ENCODE results near the gene RNU7-1. TPM values are rescaled to one million over a fixed set of nuclear protein-coding genes. Genes with fewer than 3 reads are reported as not detected.

The RNU7-1 gene
- total RNA-seq, 6 experiments from 2014 or later: not detected

DNA sequence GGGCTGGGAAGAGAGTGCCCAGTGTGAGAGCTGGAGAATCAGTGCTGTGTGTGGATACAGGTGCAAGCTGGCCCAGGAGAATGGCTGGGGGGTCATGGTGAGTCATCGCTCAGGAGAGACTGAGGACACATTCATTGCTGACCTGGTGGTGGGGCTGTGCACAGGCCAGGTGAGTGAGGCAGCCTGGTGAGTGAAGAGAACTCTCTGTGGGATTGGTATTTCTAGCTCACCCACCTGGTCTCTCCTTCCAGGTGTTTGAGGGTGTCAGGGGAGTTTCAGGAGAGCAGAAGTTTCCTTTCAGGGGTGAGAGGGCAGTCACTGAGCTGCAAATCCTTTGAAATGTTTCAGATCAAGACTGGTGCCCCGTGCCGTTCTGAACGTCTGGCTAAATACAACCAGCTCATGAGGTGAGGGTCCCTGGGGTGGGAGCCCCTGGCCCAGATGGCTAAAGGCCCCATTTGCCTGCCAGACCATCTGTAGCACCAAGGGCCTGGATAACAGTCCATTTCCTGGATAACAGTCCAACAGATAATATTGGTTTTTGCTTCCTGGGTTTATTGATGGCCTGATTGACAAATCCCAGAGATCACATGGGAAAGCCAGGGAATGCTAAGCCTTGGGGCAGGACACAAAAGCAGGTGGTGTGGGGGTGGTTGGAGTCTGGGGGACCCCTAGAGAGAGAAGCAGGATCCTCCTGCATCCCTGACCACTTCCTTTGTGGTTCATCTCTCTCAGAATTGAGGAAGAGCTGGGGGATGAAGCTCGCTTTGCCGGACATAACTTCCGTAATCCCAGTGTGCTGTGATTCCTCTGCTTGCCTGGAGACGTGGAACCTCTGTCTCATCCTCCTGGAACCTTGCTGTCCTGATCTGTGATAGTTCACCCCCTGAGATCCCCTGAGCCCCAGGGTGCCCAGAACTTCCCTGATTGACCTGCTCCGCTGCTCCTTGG, 21.3 kb upstream of the RNU7-1 start:
- Histone ChIP-seq H3K4me3 (no peak overlapping the region), H3K4me1 (peaks cover 0 to 30% (median 13%) of the 10 kb centered on the region in 4 donors), H3K27ac (no peak overlapping the region), H3K36me3 (no peaks in the 10 kb centered on the region), H3K9me3 (no peaks in the 10 kb centered on the region), H3K27me3 (no peaks in the 10 kb centered on the region)
- intact Hi-C loops (cut with DNase I): no loop called here
- ATAC-seq (no peak), DNase-seq (no peak)
- WGBS (ENCODE audit: insufficient coverage, low coverage, low lambda C conversion rate, missing lambda C conversion rate): 79% methylated on average over 2 of the region's 9 CpGs
- TF ChIP-seq POLR2A (IDR thresholded peaks at IDR 0.05): no peak
- TF ChIP-seq, protein P1, sequence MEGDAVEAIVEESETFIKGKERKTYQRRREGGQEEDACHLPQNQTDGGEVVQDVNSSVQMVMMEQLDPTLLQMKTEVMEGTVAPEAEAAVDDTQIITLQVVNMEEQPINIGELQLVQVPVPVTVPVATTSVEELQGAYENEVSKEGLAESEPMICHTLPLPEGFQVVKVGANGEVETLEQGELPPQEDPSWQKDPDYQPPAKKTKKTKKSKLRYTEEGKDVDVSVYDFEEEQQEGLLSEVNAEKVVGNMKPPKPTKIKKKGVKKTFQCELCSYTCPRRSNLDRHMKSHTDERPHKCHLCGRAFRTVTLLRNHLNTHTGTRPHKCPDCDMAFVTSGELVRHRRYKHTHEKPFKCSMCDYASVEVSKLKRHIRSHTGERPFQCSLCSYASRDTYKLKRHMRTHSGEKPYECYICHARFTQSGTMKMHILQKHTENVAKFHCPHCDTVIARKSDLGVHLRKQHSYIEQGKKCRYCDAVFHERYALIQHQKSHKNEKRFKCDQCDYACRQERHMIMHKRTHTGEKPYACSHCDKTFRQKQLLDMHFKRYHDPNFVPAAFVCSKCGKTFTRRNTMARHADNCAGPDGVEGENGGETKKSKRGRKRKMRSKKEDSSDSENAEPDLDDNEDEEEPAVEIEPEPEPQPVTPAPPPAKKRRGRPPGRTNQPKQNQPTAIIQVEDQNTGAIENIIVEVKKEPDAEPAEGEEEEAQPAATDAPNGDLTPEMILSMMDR (IDR thresholded peaks at IDR 0.05): no peak

DNA sequence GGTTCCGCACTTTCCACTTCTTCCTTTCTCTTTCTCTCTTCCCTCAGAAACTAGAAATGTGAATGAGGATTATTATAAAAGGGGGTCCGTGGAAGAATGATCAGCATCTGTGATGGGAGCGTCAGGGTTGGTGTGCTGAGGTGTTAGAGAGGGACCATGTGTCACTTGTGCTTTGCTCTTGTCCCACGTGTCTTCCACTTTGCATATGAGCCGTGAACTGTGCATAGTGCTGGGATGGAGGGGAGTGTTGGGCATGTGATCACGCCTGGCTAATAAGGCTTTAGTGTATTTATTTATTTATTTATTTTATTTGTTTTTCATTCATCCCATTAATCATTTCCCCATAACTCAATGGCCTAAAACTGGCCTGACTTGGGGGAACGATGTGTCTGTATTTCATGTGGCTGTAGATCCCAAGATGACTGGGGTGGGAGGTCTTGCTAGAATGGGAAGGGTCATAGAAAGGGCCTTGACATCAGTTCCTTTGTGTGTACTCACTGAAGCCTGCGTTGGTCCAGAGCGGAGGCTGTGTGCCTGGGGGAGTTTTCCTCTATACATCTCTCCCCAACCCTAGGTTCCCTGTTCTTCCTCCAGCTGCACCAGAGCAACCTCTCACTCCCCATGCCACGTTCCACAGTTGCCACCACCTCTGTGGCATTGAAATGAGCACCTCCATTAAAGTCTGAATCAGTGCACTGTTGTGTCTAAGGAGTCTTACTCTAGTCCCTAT, 20.4 kb upstream of the RNU7-1 start:
- 58% methylated on average over 10 of the region's 10 CpGs for WGBS (ENCODE audit: insufficient coverage, low coverage, low lambda C conversion rate, missing lambda C conversion rate)
- Histone ChIP-seq H3K9me3 (no peaks in the 10 kb centered on the region), H3K36me3 (no peaks in the 10 kb centered on the region), H3K27ac (no peak overlapping the region), H3K4me1 (peaks cover 0 to 30% (median 13%) of the 10 kb centered on the region in 4 donors), H3K27me3 (no peaks in the 10 kb centered on the region), H3K4me3 (no peak overlapping the region)
- intact Hi-C loops (cut with DNase I): no loop called here
- TF ChIP-seq POLR2A (IDR thresholded peaks at IDR 0.05): no peak
- TF ChIP-seq, protein P1 (IDR thresholded peaks at IDR 0.05): no peak
- DNase-seq (no peak), ATAC-seq (no peak)

- TF ChIP-seq, protein P1 (IDR thresholded peaks at IDR 0.05): no peak
- no peak for TF ChIP-seq POLR2A (IDR thresholded peaks at IDR 0.05)
- Histone ChIP-seq H3K4me3 (no peak overlapping the region), H3K27ac (no peak overlapping the region), H3K9me3 (no peaks in the 10 kb centered on the region), H3K4me1 (peaks cover 0 to 31% (median 13%) of the 10 kb centered on the region in 4 donors), H3K36me3 (no peaks in the 10 kb centered on the region), H3K27me3 (no peaks in the 10 kb centered on the region)
- intact Hi-C loops (cut with DNase I): no loop called here
- ATAC-seq (no peak), DNase-seq (no peak)
- 23% methylated on average over 6 of the region's 6 CpGs for WGBS (ENCODE audit: insufficient coverage, low coverage, low lambda C conversion rate, missing lambda C conversion rate)
These were observed 19.8 kb upstream of the RNU7-1 start for GRCh38 chr12:6923851-6924250.

DNA sequence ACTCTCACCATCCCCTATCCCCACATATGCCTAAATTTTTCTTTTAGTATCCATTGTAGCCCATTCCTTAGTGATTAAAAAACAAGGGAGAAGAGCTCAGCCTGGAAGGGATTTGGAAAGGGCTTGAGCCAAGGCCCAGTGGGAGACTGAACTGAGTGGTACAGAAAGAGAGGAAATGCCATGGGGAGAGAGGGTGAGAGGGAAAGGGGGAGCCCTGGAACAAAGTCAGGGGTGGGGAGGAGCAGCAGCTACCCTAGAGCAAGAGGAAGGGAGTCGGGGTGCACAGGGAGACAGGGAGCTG, 18.4 kb upstream of the RNU7-1 start:
- Histone ChIP-seq H3K36me3 (no peaks in the 10 kb centered on the region), H3K4me3 (no peak overlapping the region), H3K9me3 (no peaks in the 10 kb centered on the region), H3K27me3 (no peaks in the 10 kb centered on the region), H3K27ac (peak overlapping the region; percentile 62 to 80 (median 70)), H3K4me1 (peaks cover 0 to 44% (median 18%) of the 10 kb centered on the region in 4 donors)
- no peak for TF ChIP-seq POLR2A (IDR thresholded peaks at IDR 0.05)
- TF ChIP-seq, protein P1 (IDR thresholded peaks at IDR 0.05): no peak
- intact Hi-C loops (cut with DNase I): no loop called here
- DNase-seq: no peak
- ATAC-seq: no peak
- WGBS (ENCODE audit: insufficient coverage, low coverage, low lambda C conversion rate, missing lambda C conversion rate): 14% methylated on average over 1 of the region's 1 CpG

All from right lobe of liver (tissue), 6 donors.